Aorta (tissue), 5 donors: ENCODE data around the gene RPS25. TPM values are rescaled to one million over a fixed set of nuclear protein-coding genes. Genes with fewer than 3 reads are reported as not detected.

Experiments
- ATAC-seq: fragments of 200-7000 bp; cut with Tn5 transposase; one replicate; pipeline ENCODE4 v1.9.1; 2022; ENCODE audit warnings: moderate library complexity; ENCODE audit not compliant: low FRiP score
- DNase-seq, 2 donors: peaks; one replicate each; pipeline ENCODE4 v3.0.0-alpha.2; 2020
- H3K27ac ChIP-seq, 2 donors: one replicate each; pipeline ENCODE4 v1.5.1; 2013; ENCODE audit warnings: low read length in 2 of 2, mild to moderate bottlenecking in 2 of 2, moderate library complexity in 2 of 2, control low read depth in 1 of 2, inconsistent platforms in 1 of 2, low read depth in 1 of 2
- H3K27me3 ChIP-seq, 2 donors: one replicate each; pipeline ENCODE4 v1.6.1; 2013; ENCODE audit warnings: control low read depth in 1 of 2, low read length in 1 of 2, mild to moderate bottlenecking in 1 of 2, moderate library complexity in 1 of 2; ENCODE audit not compliant: insufficient read depth in 2 of 2, control insufficient read depth in 1 of 2
- H3K36me3 ChIP-seq, 2 donors: one replicate each; pipeline ENCODE4 v1.6.1; 2013; ENCODE audit warnings: control low read depth in 1 of 2, low read length in 1 of 2, mild to moderate bottlenecking in 1 of 2; ENCODE audit not compliant: insufficient read depth in 2 of 2, control insufficient read depth in 1 of 2
- H3K4me1 ChIP-seq, 2 donors: one replicate each; pipeline ENCODE4 v1.6.1; 2013; ENCODE audit warnings: low read length in 2 of 2, control low read depth in 1 of 2, mild to moderate bottlenecking in 1 of 2, moderate library complexity in 1 of 2; ENCODE audit not compliant: insufficient read depth in 2 of 2, control insufficient read depth in 1 of 2
- H3K4me3 ChIP-seq, 2 donors: one replicate each; pipeline ENCODE4 v1.5.1; 2013; ENCODE audit warnings: low read length in 2 of 2, control low read depth in 1 of 2, mild to moderate bottlenecking in 1 of 2
- H3K9me3 ChIP-seq: one replicate; pipeline ENCODE4 v1.6.1; 2013; ENCODE audit warnings: mild to moderate bottlenecking, low read length; ENCODE audit not compliant: control insufficient read depth
- WGBS, 2 donors: extraction: QIAGEN DNeasy Blood & Tissue Kit; methylation state at CpG; one replicate each; pipeline ENCODE4 v1.1.7; 2013; 5-methylcytosine and 5-hydroxymethylcytosine counted together
- intact Hi-C, 2 donors: fragments of 100-400 bp; cut with DNase I; formaldehyde crosslinking; loops; one replicate each; pipeline versions ENCODE4 v1.14.2 to v1.15.0; 2022
- polyA plus RNA-seq, 2 donors: library from polyadenylated mRNA; stranded (reverse); fragments of 200-250 nt; gene quantifications; one replicate each; pipeline ENCODE4 v1.2.3, GENCODE V29; 2013
- total RNA-seq, 2 donors: library from RNA; stranded (reverse); fragmentation: NEBNext Ultra II Directional; extraction: Animal tissue kit (Norgen Biotek cat#: 25700); gene quantifications; one replicate each; pipeline ENCODE4 v1.2.1, GENCODE V29; 2021
- donor health status: healthy with polysubstance abuse.
- donor health status: Bipolar disorder and iron deficiency.
- donor health status: DM: no; HTN: no; CAD: no.
- donor health status: DM: no; HTN: no; CAD: no.
- donor health status: DM: yes; HTN: yes; CAD: no.

The RPS25 gene
- total and polyA plus RNA-seq, 4 donors = 804 to 4,827 (median 1,577) TPM

DNA sequence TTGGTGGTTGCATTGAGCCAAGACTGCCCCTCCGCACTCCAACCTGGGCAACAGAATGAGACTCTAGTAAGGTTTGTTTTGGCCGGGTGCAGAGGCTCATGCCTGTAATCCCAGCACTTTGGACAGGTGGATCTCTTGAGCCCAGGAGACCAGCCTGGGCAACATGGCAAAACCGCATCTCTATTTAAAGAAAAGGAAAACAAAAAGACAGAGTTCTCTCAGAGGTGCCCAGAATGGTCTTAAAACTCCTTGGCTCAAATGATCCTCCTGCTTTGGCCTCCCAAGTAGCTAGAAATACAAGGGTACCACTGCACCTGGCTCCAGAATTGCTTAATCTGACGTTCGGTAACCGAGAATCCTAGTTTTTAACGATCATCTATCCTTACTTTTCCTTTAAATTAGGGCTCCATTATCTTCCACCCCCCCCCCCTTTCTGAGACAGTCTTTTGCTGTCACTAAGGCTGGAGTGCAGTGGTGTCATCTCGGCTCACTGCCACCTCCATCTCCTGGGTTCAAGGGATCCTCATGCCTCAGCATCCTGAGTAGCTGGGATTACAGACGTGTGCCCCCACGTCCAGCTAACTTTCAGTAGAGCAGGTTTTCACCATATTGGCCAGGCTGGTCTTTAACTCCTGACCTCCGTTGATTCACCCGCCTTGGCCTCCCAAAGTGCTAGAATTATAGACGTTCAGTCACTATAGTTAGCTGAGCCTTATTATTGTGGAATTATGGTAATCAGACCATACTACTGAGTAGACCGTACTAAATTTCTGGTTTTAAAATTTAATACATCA lies 1.7 kb downstream of the RPS25 start:
- Histone ChIP-seq H3K4me1 (no peaks in the 10 kb centered on the region), H3K27me3 (no peaks in the 10 kb centered on the region), H3K4me3 (no peak overlapping the region), H3K36me3 (peaks cover 0 to 1% of the 10 kb centered on the region in 2 donors), H3K9me3 (no peaks in the 10 kb centered on the region), H3K27ac (no peak overlapping the region)
- ATAC-seq = no peak
- 72 to 77% methylated on average over 14 of the region's 14 CpGs for WGBS, 2 donors
- DNase-seq = no peak
- intact Hi-C loops = no loop called here

DNA sequence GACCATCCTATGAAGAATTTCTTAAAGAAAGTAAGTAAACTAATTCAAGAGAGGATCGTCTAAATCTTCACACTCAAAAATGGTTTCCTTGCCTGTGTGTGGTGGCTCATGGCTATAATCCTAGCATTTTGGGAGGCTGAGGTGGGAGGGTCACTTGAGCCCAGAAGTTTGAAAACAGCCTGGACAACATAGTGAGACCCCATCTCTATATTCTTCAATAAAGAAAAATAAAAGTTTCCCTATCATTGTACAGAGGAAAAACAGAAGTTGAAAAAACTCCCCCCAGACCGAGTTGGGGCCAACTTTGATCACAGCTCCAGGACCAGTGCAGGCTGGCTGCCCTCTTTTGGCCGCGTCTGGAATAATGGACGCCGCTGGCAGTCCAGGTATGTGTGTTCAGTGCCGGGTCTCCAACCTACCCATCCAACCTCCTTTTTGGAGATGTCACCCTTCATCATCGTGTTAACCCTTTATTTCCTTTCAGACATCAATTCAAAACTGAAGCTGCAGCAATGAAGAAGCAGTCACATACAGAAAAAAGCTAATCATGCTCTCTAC lies 3.0 kb downstream of the RPS25 start:
- H3K36me3 ChIP-seq = peaks cover 0 to 1% of the 10 kb centered on the region in 2 donors
- no peak for ATAC-seq

DNA sequence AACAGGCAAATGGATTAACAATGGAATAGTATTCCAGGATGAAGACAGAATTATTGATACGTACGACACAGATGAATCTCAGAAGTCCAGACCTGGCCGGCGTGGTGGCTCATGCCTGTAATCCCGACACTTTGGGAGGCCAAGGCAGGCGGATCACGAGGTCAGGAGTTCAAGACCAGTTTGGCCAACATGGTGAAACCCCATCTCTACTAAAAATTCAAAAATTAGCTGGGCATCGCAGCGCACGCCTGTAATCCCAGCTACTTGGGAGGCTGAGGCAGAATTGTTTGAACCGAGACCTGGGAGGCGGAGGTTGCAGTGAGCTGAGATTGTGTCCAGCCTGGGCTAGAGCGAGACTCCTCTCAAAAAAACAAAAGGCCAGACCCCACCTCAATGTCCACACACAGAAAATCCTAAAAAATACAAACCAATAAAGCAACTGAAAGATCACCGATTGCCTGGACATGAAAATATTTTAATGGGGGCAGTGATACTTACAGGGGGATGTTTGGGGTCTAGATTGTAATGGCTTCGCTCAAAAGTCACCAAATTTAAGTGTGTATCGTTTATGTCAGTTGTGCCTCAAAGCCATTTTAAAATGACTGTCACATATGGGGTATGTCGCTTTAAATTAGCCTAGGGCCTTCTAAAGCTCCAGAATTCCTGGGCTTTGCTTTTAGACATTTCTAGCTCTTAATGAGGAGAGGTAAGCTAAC lies 3.8 kb downstream of the RPS25 start:
- DNase-seq (no peak), ATAC-seq (no peak)
- Histone ChIP-seq H3K4me1 (no peaks in the 10 kb centered on the region), H3K27me3 (no peaks in the 10 kb centered on the region), H3K4me3 (no peak overlapping the region), H3K27ac (no peak overlapping the region), H3K9me3 (no peaks in the 10 kb centered on the region), H3K36me3 (peaks cover 0 to 1% of the 10 kb centered on the region in 2 donors)
- 93 to 95% methylated on average over 17 of the region's 17 CpGs for WGBS, 2 donors
- intact Hi-C loops = no loop called here

More for the DNA sequence above, 3.0 kb downstream of the RPS25 start:
- no peak overlapping the region for H3K27ac ChIP-seq
- 63 to 67% methylated on average over 8 of the region's 8 CpGs for WGBS, 2 donors
- DNase-seq = no peak
- no peak overlapping the region for H3K4me3 ChIP-seq
- no peaks in the 10 kb centered on the region for H3K27me3 ChIP-seq
- no peaks in the 10 kb centered on the region for H3K9me3 ChIP-seq
- H3K4me1 ChIP-seq = no peaks in the 10 kb centered on the region
- intact Hi-C loops = no loop called here

DNA sequence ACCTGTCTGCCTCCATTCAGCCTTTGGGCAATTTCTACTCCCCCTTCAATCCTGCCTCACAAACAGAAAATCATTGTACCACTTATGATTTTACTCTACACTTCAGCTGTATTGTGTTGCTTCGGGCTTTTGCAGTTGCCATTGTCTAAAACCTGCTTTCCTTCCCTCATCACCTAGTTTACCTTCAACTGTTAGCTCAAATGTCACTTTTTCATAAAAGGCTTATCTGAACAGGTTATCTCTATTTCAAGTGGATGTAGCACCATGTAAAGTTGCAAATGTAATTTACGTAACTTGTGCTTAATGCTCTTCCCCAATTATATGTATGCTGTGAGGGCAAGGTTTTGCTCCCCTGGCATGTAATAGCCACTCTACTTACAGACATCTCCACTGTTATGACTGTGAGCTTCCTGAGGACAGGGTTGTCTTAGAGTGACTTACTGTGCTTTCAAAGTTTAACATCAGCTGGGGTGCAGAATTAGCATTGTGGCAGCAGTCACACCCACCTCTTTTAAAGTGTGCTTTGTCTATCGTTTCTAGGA lies 5.4 kb downstream of the RPS25 start:
- 74 to 79% methylated on average over 3 of the region's 3 CpGs for WGBS, 2 donors
- H3K27ac ChIP-seq = peak overlapping the region in 1 of 2 donors; percentile 19
- ATAC-seq (no peak), DNase-seq (no peak)
- no peaks in the 10 kb centered on the region for H3K4me1 ChIP-seq
- H3K27me3 ChIP-seq = no peaks in the 10 kb centered on the region
- H3K4me3 ChIP-seq = no peak overlapping the region
- H3K36me3 ChIP-seq = peaks cover 0 to 1% of the 10 kb centered on the region in 2 donors
- no peaks in the 10 kb centered on the region for H3K9me3 ChIP-seq
- intact Hi-C loops = no loop called here

DNA sequence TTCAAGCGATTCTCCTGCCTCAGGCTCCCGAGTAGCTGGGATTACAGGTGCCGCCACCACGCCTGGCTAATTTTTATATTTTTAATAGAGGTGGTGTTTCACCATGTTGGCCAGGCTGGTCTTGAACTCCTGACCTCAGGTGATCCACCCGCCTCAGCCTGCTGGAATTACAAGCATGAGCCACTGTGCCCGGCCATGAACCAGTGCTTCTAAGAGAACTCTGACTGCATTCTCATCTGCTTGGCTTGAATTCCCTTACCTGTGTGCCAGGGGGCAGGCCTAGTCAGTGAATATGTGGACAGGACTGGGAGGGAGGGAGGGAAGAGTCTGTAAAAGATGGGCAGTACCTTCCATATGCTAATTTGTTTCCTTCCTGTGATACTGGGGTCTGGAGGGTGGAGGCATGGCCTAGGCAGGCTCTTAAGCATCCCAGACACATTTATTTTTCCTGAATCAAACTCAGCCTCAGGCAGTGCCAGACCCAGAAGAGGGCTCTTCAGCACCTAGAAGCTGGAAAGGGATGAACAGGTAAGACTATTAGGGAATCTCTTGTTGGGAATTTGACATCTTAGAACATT lies 6.6 kb downstream of the RPS25 start:
- peaks cover 0 to 1% of the 10 kb centered on the region in 2 donors for H3K36me3 ChIP-seq

DNA sequence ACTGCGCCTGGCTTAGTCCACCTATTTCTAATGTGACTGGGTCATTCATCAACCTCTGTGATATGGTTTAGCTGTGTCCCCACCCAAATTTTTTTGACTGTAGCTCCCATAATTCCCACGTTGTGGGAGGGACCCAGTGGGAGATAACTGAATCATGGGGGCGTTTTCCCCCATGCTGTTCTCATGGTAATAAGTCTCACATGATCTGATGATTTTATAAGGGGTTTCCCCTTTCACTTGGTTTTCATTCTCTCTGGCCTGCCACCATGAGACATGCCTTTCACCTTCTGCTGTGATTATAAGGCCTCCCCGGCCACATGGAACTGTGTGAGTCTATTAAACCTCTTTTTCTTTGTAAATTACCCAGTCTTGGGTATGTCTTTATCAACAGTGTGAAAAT lies 11.5 kb downstream of the RPS25 start:
- no peak overlapping the region for H3K27ac ChIP-seq
- ATAC-seq (no peak), DNase-seq (no peak)
- H3K9me3 ChIP-seq = no peaks in the 10 kb centered on the region
- H3K36me3 ChIP-seq = peaks cover 3% of the 10 kb centered on the region in 2 donors
- intact Hi-C loops = no loop called here
- H3K4me3 ChIP-seq = no peak overlapping the region
- WGBS, 2 donors = 87 to 90% methylated on average over 4 of the region's 4 CpGs
- no peaks in the 10 kb centered on the region for H3K27me3 ChIP-seq
- H3K4me1 ChIP-seq = no peaks in the 10 kb centered on the region

More for the DNA sequence above, 6.6 kb downstream of the RPS25 start:
- H3K4me3 ChIP-seq = no peak overlapping the region
- H3K9me3 ChIP-seq = no peaks in the 10 kb centered on the region
- H3K4me1 ChIP-seq = no peaks in the 10 kb centered on the region
- ATAC-seq = no peak
- H3K27ac ChIP-seq = no peak overlapping the region
- WGBS, 2 donors = 74 to 79% methylated on average over 6 of the region's 6 CpGs
- no peak for DNase-seq
- H3K27me3 ChIP-seq = no peaks in the 10 kb centered on the region
- intact Hi-C loops = no loop called here

DNA sequence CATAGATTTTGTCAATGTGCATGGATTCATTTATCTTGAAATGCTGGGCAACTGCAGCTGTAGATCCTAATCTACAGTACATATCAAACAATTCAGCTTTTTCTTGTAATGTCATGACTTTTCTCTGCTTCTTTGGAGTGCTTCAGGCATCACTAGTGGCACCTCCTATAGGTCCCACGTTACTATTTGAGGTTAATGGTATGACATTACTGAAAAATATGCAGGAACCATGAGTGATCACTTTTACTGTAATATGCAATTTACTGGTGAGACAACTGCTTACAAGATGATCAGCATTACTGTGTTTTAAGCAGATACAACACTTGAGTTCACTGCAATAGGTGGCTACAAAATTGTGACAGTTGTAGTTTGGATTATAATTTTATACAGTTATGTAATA lies 17.2 kb downstream of the RPS25 start:
- DNase-seq (no peak), ATAC-seq (no peak)

DNA sequence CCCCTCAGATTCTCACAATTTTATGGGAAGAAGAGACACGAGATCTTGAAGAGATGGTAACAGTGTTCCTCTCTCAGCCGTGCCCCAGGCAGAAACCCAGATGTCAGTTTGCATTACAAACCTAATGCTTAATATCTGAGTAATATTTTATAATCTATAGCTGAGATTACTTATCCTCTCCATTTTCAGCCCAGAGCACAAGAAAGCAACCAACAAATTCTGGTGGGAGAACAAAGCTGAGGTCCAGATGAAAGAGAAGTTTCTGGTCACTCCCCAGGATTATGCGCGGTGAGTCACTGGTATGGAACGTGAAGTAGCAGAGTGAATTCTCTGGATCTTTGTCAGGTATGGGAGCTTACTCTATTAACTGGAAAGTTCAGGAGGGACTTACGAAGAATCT lies 19.3 kb downstream of the RPS25 start:
- H3K4me3 ChIP-seq = peak overlapping the region in 1 of 2 donors; percentile 68
- ATAC-seq = no peak
- H3K27ac ChIP-seq = peak overlapping the region in 1 of 2 donors; percentile 89
- no peak for DNase-seq
- no peaks in the 10 kb centered on the region for H3K4me1 ChIP-seq
- H3K36me3 ChIP-seq = peaks cover 0 to 1% of the 10 kb centered on the region in 2 donors
- no peaks in the 10 kb centered on the region for H3K9me3 ChIP-seq
- intact Hi-C loops = loop anchor here in 1 of 2 donors (2.0 kb wide), 1 partner anchor 20 kb away; the partner anchor contains the start of genes RPS25 and TRAPPC4
- no peaks in the 10 kb centered on the region for H3K27me3 ChIP-seq
- 36 to 38% methylated on average over 6 of the region's 6 CpGs for WGBS, 2 donors

More for the DNA sequence above, 17.2 kb downstream of the RPS25 start:
- WGBS, 2 donors = 47 to 48% methylated on average over 1 of the region's 1 CpG
- Histone ChIP-seq H3K27ac (no peak overlapping the region), H3K4me1 (no peaks in the 10 kb centered on the region), H3K4me3 (no peak overlapping the region), H3K36me3 (peaks cover 3% of the 10 kb centered on the region in 2 donors), H3K9me3 (no peaks in the 10 kb centered on the region), H3K27me3 (no peaks in the 10 kb centered on the region)
- intact Hi-C loops = no loop called here
